Lung microvascular endothelial cell (primary cell): ENCODE data around the gene SP140L. TPM values are rescaled to one million over a fixed set of nuclear protein-coding genes. Genes with fewer than 3 reads are reported as not detected.
"Not testable (repeated sequence)": the region's sequence is repeated elsewhere in the genome, so short reads cannot be mapped to it uniquely, and the experiment has no call there.

Source experiments
- DNase-seq, 2 donors: peaks; one replicate each; pipeline versions ENCODE4 v3.0.0 to v3.0.0-alpha.2; 2010; ENCODE audit warnings: low read depth in 2 of 2
- total RNA-seq: library from RNA; depleted of rRNA; stranded (reverse); fragments of >200 nt; gene quantifications from 2 replicates; pipeline ENCODE4 v1.2.1, GENCODE V29; 2014

Gene SP140L
- total RNA-seq, 1 donor from 2014 or later: 6.3 TPM

GRCh38 chr2:230323385-230324106, 3.4 kb upstream of the SP140L start:
- DNase-seq: no peak

GRCh38 chr2:230324503-230324902, 2.5 kb upstream of the SP140L start:
- DNase-seq: no peak

GRCh38 chr2:230325316-230326243, 1.4 kb upstream of the SP140L start:
- no peak for DNase-seq

GRCh38 chr2:230327418-230328154, 593 bp downstream of the SP140L start:
- peak in 1 of 2 donors; percentile 32 for DNase-seq

- DNase-seq: no peak
Measured at GRCh38 chr2:230328155-230328458, 1.1 kb downstream of the SP140L start.

- no peak for DNase-seq
Measured at GRCh38 chr2:230329946-230330605, 3.1 kb downstream of the SP140L start.

GRCh38 chr2:230330725-230331124, 3.7 kb downstream of the SP140L start:
- peak; percentile 25 to 40 for DNase-seq

- no peak for DNase-seq
Measured at GRCh38 chr2:230335461-230335863, 8.5 kb downstream of the SP140L start.

GRCh38 chr2:230335864-230336506, 9.0 kb downstream of the SP140L start:
- no peak for DNase-seq

GRCh38 chr2:230341936-230342528, 15.0 kb downstream of the SP140L start:
- not testable (repeated sequence) for DNase-seq

GRCh38 chr2:230343041-230343624, 16.1 kb downstream of the SP140L start:
- DNase-seq: not testable (repeated sequence)

- DNase-seq: no peak
Measured at GRCh38 chr2:230343747-230344146, 16.8 kb downstream of the SP140L start.

GRCh38 chr2:230346465-230346864, 19.5 kb downstream of the SP140L start:
- no peak for DNase-seq

- peak in 1 of 2 donors; percentile 54 for DNase-seq
Measured at GRCh38 chr2:230346921-230347533, 20.0 kb downstream of the SP140L start.

GRCh38 chr2:230347659-230348305, 20.8 kb downstream of the SP140L start:
- peak; percentile 23 to 48 for DNase-seq

- no peak for DNase-seq
Measured at GRCh38 chr2:230348787-230349186, 21.8 kb downstream of the SP140L start.

GRCh38 chr2:230356084-230356483, 29.1 kb downstream of the SP140L start:
- DNase-seq: no peak

- DNase-seq: peak in 1 of 2 donors; percentile 16
Measured at GRCh38 chr2:230358305-230358704, 31.3 kb downstream of the SP140L start.

GRCh38 chr2:230360028-230360427, 33.0 kb downstream of the SP140L start:
- DNase-seq: no peak
